Large intestine (tissue), 3 donors: ENCODE results near the gene HS3ST6. TPM values are rescaled to one million over a fixed set of nuclear protein-coding genes. Genes with fewer than 3 reads are reported as not detected.
"Not testable (repeated sequence)": the region's sequence is repeated elsewhere in the genome, so short reads cannot be mapped to it uniquely, and the experiment has no call there.

Experiments
- DNase-seq, 2 donors: peaks; one replicate each; pipeline versions ENCODE4 v3.0.0 to v3.0.0-alpha.2; 2013
- H3K27ac ChIP-seq: one replicate; pipeline ENCODE4 v1.5.1; 2013; ENCODE audit warnings: low read length
- H3K27me3 ChIP-seq: 2 replicates; pipeline ENCODE4 v1.6.1; 2013; ENCODE audit warnings: low read length; ENCODE audit not compliant: control insufficient read depth, insufficient read depth
- H3K36me3 ChIP-seq: 2 replicates; pipeline ENCODE4 v1.6.1; 2013; ENCODE audit warnings: low read length; ENCODE audit not compliant: control insufficient read depth, insufficient read depth
- H3K4me1 ChIP-seq: one replicate; pipeline ENCODE4 v1.6.1; 2013; ENCODE audit warnings: low read length; ENCODE audit not compliant: control insufficient read depth, insufficient read depth
- H3K4me3 ChIP-seq: one replicate; pipeline ENCODE4 v1.5.1; 2013; ENCODE audit warnings: low read length
- H3K9me3 ChIP-seq: one replicate; pipeline ENCODE4 v1.6.1; 2013; ENCODE audit warnings: mild to moderate bottlenecking, low read depth, low read length, moderate library complexity; ENCODE audit not compliant: control insufficient read depth
- WGBS: methylation state at CpG from one replicate; pipeline ENCODE4 v1.1.5; 2013; ENCODE audit warnings: low lambda C conversion rate; ENCODE audit not compliant: insufficient coverage; 5-methylcytosine and 5-hydroxymethylcytosine counted together
- polyA plus RNA-seq: library from polyadenylated mRNA; unstranded; fragments of 120-200 nt; gene quantifications from one replicate; pipeline ENCODE4 v1.2.1, GENCODE V29; 2013

HS3ST6 gene
- polyA plus RNA-seq, 1 donor, result 0.04 TPM

DNA sequence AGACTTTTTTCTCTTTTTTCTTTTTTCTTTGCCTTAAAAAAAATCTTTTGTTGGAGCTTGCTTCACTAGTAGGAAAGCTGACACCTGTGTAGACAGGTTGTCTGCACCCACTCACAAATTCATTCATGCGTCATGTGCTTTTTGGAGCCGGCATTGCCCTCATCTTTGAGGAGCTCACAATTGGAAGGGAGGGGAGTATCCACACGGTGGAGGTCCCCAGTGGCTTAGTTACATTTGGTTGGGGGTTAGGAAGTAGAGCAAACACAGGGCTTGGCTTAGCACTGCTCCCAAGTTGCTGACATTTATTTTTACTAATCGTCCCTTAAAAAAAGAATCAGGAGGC lies 27.5 kb downstream of the HS3ST6 start:
- H3K27ac ChIP-seq, result no peak overlapping the region
- DNase-seq, result no peak
- no peak overlapping the region for H3K4me3 ChIP-seq
- no peaks in the 10 kb centered on the region for H3K9me3 ChIP-seq
- no peaks in the 10 kb centered on the region for H3K27me3 ChIP-seq
- peaks cover 12% of the 10 kb centered on the region for H3K4me1 ChIP-seq
- WGBS, result no CpG with 5 or more reads among the region's 4 CpGs
- no peaks in the 10 kb centered on the region for H3K36me3 ChIP-seq

DNA sequence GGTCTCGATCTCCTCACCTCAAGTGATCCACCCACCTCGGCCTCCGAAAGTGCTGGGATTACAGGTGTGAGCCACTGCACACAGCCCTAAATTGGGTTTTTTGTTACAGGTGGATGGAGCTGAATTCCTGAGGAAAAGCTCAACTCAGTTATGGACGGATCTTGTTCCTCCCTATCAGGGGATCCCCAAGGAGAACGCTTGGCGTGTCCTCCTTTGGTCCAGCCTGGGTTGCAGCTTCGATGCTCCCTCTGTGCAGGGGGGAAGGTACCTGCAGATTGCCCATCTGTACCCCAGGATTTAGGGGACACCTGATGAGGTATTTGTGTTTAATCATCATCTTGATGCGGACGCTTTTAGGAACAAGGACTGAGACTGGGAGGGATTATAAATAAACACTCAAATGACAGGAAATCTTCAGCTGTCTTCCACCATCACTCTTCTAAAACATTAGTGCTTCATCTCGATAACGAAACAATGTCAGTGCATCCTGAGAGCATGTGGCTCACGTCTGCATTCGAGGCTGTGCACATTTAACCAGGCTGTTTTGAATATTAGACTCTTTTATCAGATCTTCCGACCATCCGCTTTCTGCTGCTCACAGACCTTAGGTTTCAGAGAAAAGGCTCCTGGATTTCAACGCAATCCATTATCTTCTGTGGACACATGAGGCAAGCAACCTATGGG lies 28.0 kb downstream of the HS3ST6 start:
- peaks cover 9% of the 10 kb centered on the region for H3K4me1 ChIP-seq
- no peak for DNase-seq
- no peaks in the 10 kb centered on the region for H3K9me3 ChIP-seq
- H3K36me3 ChIP-seq, result no peaks in the 10 kb centered on the region
- H3K27ac ChIP-seq, result no peak overlapping the region
- no CpG with 5 or more reads among the region's 16 CpGs for WGBS
- H3K4me3 ChIP-seq, result no peak overlapping the region
- H3K27me3 ChIP-seq, result no peaks in the 10 kb centered on the region

DNA sequence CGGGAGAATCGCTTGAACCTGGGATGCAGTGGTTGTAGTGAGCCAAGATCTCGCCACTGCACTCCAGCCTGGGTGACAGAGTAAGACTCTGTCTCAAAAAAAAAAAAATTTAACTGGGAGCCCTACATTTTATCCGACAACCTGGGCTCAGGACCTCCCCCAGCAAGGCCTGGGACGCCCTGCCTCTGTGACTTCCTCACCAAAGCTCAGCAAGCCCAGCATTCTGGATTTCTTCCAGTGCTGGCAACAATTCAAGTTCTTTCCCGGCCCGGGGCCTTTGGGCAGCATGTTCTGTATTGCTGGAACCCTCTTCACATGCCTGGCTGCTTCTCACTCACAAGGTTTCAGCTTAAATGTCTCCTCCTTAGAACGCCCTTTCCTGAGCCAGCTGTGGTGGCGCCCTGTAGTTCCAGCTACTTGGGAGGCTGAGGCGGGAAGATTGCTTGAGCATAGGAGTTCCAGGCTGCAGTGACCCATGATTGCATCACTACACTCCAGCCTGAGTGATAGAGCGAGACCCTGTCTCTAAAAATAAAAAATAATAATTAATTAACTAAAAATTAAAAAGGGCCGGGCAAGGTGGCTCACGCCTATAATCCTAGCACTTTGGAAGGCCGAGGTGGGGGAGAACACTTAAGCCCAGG lies 30.4 kb downstream of the HS3ST6 start:
- no peak for DNase-seq
- H3K4me3 ChIP-seq, result no peak overlapping the region
- H3K27ac ChIP-seq, result no peak overlapping the region
- no peaks in the 10 kb centered on the region for H3K9me3 ChIP-seq
- no peaks in the 10 kb centered on the region for H3K27me3 ChIP-seq
- 80% methylated on average over 1 of the region's 14 CpGs for WGBS
- H3K36me3 ChIP-seq, result no peaks in the 10 kb centered on the region
- no peaks in the 10 kb centered on the region for H3K4me1 ChIP-seq

DNA sequence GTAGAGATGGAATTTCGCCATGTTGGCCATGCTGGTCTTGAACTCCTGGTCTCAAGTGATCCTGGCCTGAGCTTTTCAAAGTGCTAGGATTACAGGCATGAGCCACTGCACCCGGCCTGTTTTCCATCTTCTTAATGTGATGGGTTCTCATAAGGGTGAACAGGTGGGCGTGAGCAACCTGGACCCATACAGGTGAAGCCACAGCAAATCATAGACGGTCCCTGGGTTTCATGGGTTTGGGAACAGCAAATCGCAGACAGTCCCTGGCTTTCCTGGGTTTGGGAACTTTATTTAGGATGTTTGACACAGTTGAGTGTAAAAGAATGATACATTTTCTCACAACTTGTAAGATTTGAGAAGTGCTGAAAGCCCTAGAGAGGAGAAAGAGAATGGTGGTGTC lies 33.3 kb downstream of the HS3ST6 start:
- no CpG with 5 or more reads among the region's 5 CpGs for WGBS
- H3K27me3 ChIP-seq, result no peaks in the 10 kb centered on the region
- no peaks in the 10 kb centered on the region for H3K9me3 ChIP-seq
- no peaks in the 10 kb centered on the region for H3K4me1 ChIP-seq
- DNase-seq, result no peak
- H3K27ac ChIP-seq, result no peak overlapping the region
- H3K36me3 ChIP-seq, result no peaks in the 10 kb centered on the region
- no peak overlapping the region for H3K4me3 ChIP-seq

DNA sequence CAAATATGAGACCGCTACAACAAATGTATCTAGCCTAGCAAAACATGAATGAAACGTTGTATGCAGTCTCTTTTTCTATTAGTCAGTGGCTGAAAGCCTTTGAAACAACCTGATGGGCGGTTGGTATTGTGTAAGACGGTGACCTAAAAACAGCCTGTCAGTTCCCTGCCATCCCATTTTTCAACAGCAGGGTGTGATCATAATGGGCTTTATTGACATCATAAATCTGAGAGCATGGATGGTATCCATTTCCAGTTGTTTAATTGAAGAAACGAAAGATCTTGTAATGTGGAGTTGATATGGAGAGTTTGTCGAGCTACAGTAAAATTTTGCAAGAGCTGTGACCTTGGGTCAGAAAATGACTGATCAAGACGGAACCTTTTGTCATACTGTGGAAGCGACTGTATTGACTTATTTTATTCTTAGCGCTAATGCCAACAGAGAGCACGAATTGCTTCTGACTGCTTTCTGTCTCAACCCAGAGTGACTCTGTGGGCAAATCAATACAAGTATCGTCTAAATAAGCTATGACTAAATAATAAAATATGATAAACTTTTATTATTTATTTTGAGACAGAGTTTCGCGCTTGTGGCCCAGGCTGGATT lies 34.0 kb downstream of the HS3ST6 start:
- 30% methylated on average over 2 of the region's 13 CpGs for WGBS
- DNase-seq, result peak in 1 of 2 donors; percentile 38
- Histone ChIP-seq H3K27ac (no peak overlapping the region), H3K4me3 (no peak overlapping the region), H3K27me3 (no peaks in the 10 kb centered on the region), H3K4me1 (no peaks in the 10 kb centered on the region), H3K36me3 (no peaks in the 10 kb centered on the region), H3K9me3 (no peaks in the 10 kb centered on the region)

DNA sequence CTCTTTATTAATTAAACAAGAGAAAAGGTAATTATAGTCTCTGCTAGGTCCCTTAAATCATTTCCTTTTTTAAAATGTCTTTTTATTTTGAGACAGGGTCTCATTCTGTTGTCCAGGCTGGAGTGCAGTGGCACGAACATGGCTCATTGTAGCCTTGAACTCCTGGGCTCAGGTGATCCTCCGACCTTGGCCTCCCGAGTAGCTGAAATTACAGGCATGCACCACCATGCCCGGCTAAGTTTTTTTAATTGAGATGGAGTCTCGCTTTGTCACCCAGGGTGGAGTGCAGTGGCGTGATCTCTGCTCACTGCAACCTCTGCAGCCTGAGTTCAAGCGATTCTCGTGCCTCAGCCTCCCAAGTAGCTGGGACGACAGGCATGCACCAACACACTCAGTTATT lies 37.0 kb downstream of the HS3ST6 start:
- not testable (repeated sequence) for H3K36me3 ChIP-seq, H3K4me1 ChIP-seq, H3K9me3 ChIP-seq, DNase-seq, H3K27ac ChIP-seq, H3K4me3 ChIP-seq
- peaks cover 11% of the 10 kb centered on the region for H3K27me3 ChIP-seq
- no CpG with 5 or more reads among the region's 9 CpGs for WGBS

DNA sequence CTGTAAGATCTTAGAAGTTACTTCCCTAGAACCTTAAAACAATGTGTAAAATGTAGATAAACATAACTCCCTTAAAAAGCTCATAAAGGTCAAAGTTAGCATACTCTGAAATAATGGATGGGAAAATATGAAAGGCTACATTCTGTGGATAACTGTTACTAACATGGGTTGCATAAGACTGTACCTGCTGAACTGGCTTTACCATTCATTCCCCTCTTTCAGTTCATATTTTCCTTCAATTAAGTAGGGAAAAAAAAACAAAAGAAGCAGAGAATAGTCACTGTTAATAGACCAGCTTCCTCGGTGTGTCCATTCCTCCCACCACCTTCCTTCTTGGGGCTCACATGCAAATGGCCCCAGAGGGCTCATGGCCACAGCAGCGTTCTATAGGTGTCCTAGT lies 38.7 kb downstream of the HS3ST6 start:
- Histone ChIP-seq H3K9me3 (no peaks in the 10 kb centered on the region), H3K27me3 (peaks cover 16% of the 10 kb centered on the region), H3K27ac (no peak overlapping the region), H3K4me3 (no peak overlapping the region), H3K4me1 (no peaks in the 10 kb centered on the region), H3K36me3 (no peaks in the 10 kb centered on the region)
- WGBS, result 17% methylated on average over 1 of the region's 2 CpGs
- DNase-seq, result no peak

DNA sequence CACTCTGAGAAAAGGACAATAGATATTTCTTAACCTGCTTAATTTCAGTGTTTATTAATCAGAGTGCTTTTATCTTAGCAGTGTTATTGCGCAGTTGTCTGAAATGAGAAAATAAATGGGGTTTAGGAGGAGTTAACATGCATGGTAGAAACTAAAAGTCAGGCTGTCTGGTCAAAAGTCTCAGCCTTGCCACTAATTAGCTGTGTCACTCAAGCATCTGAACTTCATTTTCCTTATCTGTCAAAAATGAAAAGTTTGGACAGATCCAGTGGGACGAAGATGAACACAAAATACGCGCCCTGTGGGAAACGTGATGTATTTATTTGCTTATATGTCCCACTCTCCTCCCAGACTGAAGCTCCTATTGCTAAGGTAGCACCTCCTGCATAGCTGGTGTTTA lies 40.0 kb downstream of the HS3ST6 start:
- Histone ChIP-seq H3K27ac (no peak overlapping the region), H3K36me3 (no peaks in the 10 kb centered on the region), H3K4me3 (no peak overlapping the region), H3K27me3 (peaks cover 19% of the 10 kb centered on the region), H3K4me1 (no peaks in the 10 kb centered on the region), H3K9me3 (no peaks in the 10 kb centered on the region)
- WGBS, result no CpG with 5 or more reads among the region's 5 CpGs
- DNase-seq, result no peak

DNA sequence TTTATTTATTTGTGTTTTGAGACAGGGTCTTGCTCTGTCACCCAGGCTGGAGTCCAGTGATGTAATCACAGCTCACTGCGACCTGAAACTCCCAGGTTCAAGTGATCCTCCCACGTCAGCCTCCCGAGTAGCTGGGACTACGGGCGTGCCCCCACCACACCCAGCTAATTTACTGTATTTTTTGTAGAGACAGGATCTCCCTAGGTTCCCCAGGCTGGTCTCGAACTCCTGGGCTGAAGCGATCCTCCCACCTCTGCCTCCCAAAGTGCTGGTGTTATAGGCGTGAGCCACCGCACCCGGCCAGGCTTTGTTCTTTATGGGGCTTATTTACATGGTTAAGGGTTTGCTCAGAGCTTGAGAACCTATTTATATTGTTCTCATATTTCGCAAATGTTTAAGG lies 40.4 kb downstream of the HS3ST6 start:
- H3K27me3 ChIP-seq, result peaks cover 20% of the 10 kb centered on the region
- no peaks in the 10 kb centered on the region for H3K4me1 ChIP-seq
- H3K27ac ChIP-seq, result no peak overlapping the region
- no peaks in the 10 kb centered on the region for H3K9me3 ChIP-seq
- DNase-seq, result no peak
- H3K36me3 ChIP-seq, result no peaks in the 10 kb centered on the region
- no CpG with 5 or more reads among the region's 11 CpGs for WGBS
- no peak overlapping the region for H3K4me3 ChIP-seq

DNA sequence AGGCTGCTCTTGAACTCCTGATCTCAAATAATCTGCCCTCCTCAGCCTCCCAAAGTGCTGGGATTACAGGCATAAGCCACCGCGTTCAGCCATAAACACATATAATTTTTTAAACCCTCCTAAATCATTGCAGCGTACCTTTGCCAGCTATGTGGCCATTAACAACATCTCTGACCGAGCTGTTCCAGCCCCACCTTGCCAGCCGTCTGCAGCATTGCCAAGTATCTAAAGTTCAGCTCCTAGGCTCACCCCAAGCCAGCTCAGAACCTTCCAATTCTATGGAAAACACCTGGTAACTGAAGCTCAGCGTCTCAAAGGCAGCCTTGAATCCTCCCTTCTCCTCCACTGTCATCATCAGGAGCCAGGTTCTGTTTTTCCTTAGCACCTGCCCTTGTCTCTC lies 41.1 kb downstream of the HS3ST6 start:
- H3K4me1 ChIP-seq, result no peaks in the 10 kb centered on the region
- WGBS, result no CpG with 5 or more reads among the region's 6 CpGs
- H3K27ac ChIP-seq, result no peak overlapping the region
- H3K4me3 ChIP-seq, result no peak overlapping the region
- H3K27me3 ChIP-seq, result peaks cover 27% of the 10 kb centered on the region
- H3K36me3 ChIP-seq, result no peaks in the 10 kb centered on the region
- no peak for DNase-seq
- H3K9me3 ChIP-seq, result peaks cover 2% of the 10 kb centered on the region

DNA sequence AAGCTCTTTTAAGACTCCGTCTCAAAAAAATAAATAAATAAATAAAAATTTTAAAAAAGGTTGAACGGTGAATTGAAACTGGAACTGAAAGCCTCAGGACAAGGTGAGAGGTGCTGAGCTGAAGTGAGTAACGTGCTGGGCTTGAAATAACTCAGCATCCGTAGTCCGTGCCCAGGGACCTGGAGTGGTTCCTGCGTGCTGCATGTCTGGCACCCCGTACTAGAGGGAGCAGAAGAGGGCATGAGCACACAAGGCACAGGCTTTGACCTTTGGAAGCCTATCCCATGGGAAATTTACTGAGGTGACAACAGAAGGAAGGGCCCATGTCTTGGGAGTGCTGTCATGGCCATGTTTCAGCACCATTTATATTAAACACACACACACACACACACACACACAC lies 41.7 kb downstream of the HS3ST6 start:
- Histone ChIP-seq H3K9me3 (peaks cover 3% of the 10 kb centered on the region), H3K27ac (no peak overlapping the region), H3K4me1 (no peaks in the 10 kb centered on the region), H3K36me3 (no peaks in the 10 kb centered on the region), H3K27me3 (peaks cover 28% of the 10 kb centered on the region), H3K4me3 (no peak overlapping the region)
- DNase-seq, result no peak
- WGBS, result no CpG with 5 or more reads among the region's 7 CpGs
